ENCODE data around the gene YJU2. TPM values are rescaled to one million over a fixed set of nuclear protein-coding genes. Genes with fewer than 3 reads are reported as not detected.

The YJU2 gene
- total and polyA plus RNA-seq, 2 of the 8 experiments (the other 6 are each of a cell fraction or from before 2014, with no cell fraction given): 26.8 to 27.7 TPM

DNA sequence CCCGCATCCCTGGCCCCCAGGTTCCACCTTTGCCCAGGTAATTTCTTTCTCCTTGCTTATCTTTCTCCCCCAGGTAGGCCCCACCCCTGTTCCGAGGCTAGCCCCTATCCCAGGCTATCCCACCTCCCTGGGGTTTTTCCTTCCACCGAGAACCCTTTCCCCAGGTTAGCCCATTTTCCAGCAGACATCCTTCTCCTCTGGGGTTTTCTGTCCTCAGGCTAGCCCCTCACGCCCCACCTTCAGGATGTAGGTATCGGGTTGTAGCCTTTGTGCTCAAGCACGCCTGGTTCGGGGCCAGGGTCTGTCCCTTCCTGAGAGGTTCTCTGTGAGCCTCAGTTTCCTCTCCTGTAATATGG is 58.4 kb downstream of the YJU2 start:
- no peak overlapping the region for H3K4ac ChIP-seq (replicated peaks; ENCODE audit: insufficient read length, low read depth, low read length)
- no peak overlapping the region for H2BK5ac ChIP-seq (ENCODE audit: low read depth, low read length)
- H2AFZ ChIP-seq (ENCODE audit: low read length): no peak overlapping the region
- peaks cover 0 to 8% (median 0%) of the 10 kb centered on the region in 4 experiments; a peak in 3 of 7 replicates for H3K4me1 ChIP-seq (replicated peaks in 1 of 4; ENCODE audit: control insufficient read depth in 3 of 4, insufficient read depth in 4 of 4, low read length in 3 of 4)
- no peaks in the 10 kb centered on the region for H3K79me2 ChIP-seq (ENCODE audit: control insufficient read depth in 1 of 2, insufficient read depth in 2 of 2, low read length in 2 of 2)
- H3K56ac ChIP-seq (replicated peaks; ENCODE audit: insufficient read length, low read depth, low read length): no peak overlapping the region
- POLR2A ChIA-PET (ENCODE audit: partially characterized antibody): interaction anchor here (0.5 to 12.2 kb wide), 7 partner anchors 16 to 174 kb away, joined by 3 to 86 read pairs (median 3); partner anchors contain the start of gene SHD
- no peak overlapping the region for H3K27ac ChIP-seq (ENCODE audit: low read depth, low read length)
- peak overlapping the region in 2 of 4 experiments; percentile 54 to 58; a peak in 4 of 8 replicates for H3K4me3 ChIP-seq (ENCODE audit: extremely low read depth in 1 of 4, insufficient read depth in 2 of 4, low read depth in 3 of 4, low read length in 4 of 4)
- H3K18ac ChIP-seq (ENCODE audit: extremely low read depth, low read length): no peak overlapping the region
- no peak overlapping the region for H3K9ac ChIP-seq (replicated peaks in 1 of 4; ENCODE audit: extremely low read depth in 1 of 4, low read depth in 3 of 4, low read length in 3 of 4)
- no peak overlapping the region for H2BK20ac ChIP-seq (ENCODE audit: low read length)
- no peak overlapping the region for H2BK120ac ChIP-seq (replicated peaks; ENCODE audit: low read depth, low read length)
- DNase-seq (ENCODE audit: low read depth in 1 of 2, low spot score in 2 of 2): peak in 1 of 2 experiments; percentile 70
- H4K8ac ChIP-seq (ENCODE audit: extremely low read depth, insufficient read depth, low read length): peak overlapping the region; percentile 80
- peaks cover 0 to 2% of the 10 kb centered on the region in 2 experiments for H4K20me1 ChIP-seq (replicated peaks in 1 of 2; ENCODE audit: control insufficient read depth in 1 of 2, insufficient read depth in 2 of 2, low read length in 2 of 2)
- H3K79me1 ChIP-seq (ENCODE audit: low read depth, low read length): peaks cover 3% of the 10 kb centered on the region; the same call in 1 of the 2 replicates
- no peak for FAIRE-seq
- H2BK15ac ChIP-seq (ENCODE audit: low read length): no peak overlapping the region
- peaks cover 5 to 18% (median 12%) of the 10 kb centered on the region in 4 experiments for H3K36me3 ChIP-seq (ENCODE audit: control insufficient read depth in 2 of 4, insufficient read depth in 4 of 4, low read length in 3 of 4)
- H4K5ac ChIP-seq (ENCODE audit: insufficient read length, low read depth, low read length): no peak overlapping the region
- 0 out of 4 replicates have a peak overlapping the region, but pooled peaks of 1 of the 2 experiments have one; percentile 41 for H3K4me2 ChIP-seq (ENCODE audit: insufficient read depth in 1 of 2, low read depth in 2 of 2, low read length in 2 of 2)
- H3K9me3 ChIP-seq (ENCODE audit: insufficient read depth in 2 of 2, low read depth in 1 of 2, low read length in 1 of 2): no peaks in the 10 kb centered on the region
- 76% methylated on average over 6 of the region's 7 CpGs; no CpG with 5 or more reads in 1 of the 2 experiments for WGBS, 2 experiments (ENCODE audit: extremely low coverage in 1 of 2, insufficient coverage in 1 of 2, insufficient read length in 1 of 2, insufficient replicate concordance in 2 of 2, low coverage in 1 of 2, low lambda C conversion rate in 2 of 2, missing lambda C conversion rate in 1 of 2)
- no peak overlapping the region for H3K23ac ChIP-seq (ENCODE audit: insufficient read length)
- H2AK5ac ChIP-seq (ENCODE audit: low read depth, low read length): peak overlapping the region; percentile 97; the same call in 1 of the 2 replicates
- no peaks in the 10 kb centered on the region for H3K27me3 ChIP-seq (replicated peaks in 1 of 4; ENCODE audit: control insufficient read depth in 3 of 4, extremely low read depth in 1 of 4, insufficient read depth in 3 of 4, low read length in 3 of 4)
- H3K23me2 ChIP-seq (ENCODE audit: low read depth, low read length): no peaks in the 10 kb centered on the region; the same call in 1 of the 2 replicates
- no peak overlapping the region for H4K91ac ChIP-seq (replicated peaks; ENCODE audit: insufficient read length, low read length)
- no peak overlapping the region for H2BK12ac ChIP-seq (ENCODE audit: low read depth, low read length)
- CTCF ChIA-PET (ENCODE audit: partially characterized antibody): interaction anchor here (1.0 to 3.1 kb wide), 6 partner anchors 9 to 53 kb away, joined by 4 to 15 read pairs (median 4); no protein-coding TSS in a partner anchor
- no peak overlapping the region for H3K14ac ChIP-seq (ENCODE audit: insufficient read length)
- no peak for TF ChIP-seq RNF2 (IDR thresholded peaks at IDR 0.05; ENCODE audit: borderline replicate concordance, low read depth, low read length, missing control alignments, poor library complexity, severe bottlenecking)
- TF ChIP-seq MAFK (IDR thresholded peaks at IDR 0.05; ENCODE audit: low read depth, low read length): no peak
- TF ChIP-seq EP300 (IDR thresholded peaks at IDR 0.05; ENCODE audit: borderline replicate concordance in 1 of 2, low read depth in 2 of 2, low read length in 2 of 2): no peak
- TF ChIP-seq KDM1A (IDR thresholded peaks at IDR 0.05; ENCODE audit: borderline replicate concordance, low read length): peak; percentile 96
- TF ChIP-seq, protein P1, sequence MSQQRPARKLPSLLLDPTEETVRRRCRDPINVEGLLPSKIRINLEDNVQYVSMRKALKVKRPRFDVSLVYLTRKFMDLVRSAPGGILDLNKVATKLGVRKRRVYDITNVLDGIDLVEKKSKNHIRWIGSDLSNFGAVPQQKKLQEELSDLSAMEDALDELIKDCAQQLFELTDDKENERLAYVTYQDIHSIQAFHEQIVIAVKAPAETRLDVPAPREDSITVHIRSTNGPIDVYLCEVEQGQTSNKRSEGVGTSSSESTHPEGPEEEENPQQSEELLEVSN (IDR thresholded peaks at IDR 0.05): no peak
- no peak for TF ChIP-seq POLR2A (IDR thresholded peaks at IDR 0.05; ENCODE audit: control extremely low read depth in 1 of 2, low read depth in 2 of 2, low read length in 2 of 2)
- TF ChIP-seq CREB1 (IDR thresholded peaks at IDR 0.05): no peak
- no peak for TF ChIP-seq BCL11A (IDR thresholded peaks at IDR 0.05; ENCODE audit: low read depth in 2 of 2, low read length in 2 of 2)
- no peak for TF ChIP-seq CHD2 (IDR thresholded peaks at IDR 0.05; ENCODE audit: low read length)
- TF ChIP-seq EGR1 (IDR thresholded peaks at IDR 0.05; ENCODE audit: borderline replicate concordance, low read depth, low read length): no peak
